ENCODE data around the gene MTM1. TPM values are rescaled to one million over a fixed set of nuclear protein-coding genes. Genes with fewer than 3 reads are reported as not detected.

The MTM1 gene
- total RNA-seq, 2 donors from 2014 or later, result 21.0 to 28.1 TPM

DNA sequence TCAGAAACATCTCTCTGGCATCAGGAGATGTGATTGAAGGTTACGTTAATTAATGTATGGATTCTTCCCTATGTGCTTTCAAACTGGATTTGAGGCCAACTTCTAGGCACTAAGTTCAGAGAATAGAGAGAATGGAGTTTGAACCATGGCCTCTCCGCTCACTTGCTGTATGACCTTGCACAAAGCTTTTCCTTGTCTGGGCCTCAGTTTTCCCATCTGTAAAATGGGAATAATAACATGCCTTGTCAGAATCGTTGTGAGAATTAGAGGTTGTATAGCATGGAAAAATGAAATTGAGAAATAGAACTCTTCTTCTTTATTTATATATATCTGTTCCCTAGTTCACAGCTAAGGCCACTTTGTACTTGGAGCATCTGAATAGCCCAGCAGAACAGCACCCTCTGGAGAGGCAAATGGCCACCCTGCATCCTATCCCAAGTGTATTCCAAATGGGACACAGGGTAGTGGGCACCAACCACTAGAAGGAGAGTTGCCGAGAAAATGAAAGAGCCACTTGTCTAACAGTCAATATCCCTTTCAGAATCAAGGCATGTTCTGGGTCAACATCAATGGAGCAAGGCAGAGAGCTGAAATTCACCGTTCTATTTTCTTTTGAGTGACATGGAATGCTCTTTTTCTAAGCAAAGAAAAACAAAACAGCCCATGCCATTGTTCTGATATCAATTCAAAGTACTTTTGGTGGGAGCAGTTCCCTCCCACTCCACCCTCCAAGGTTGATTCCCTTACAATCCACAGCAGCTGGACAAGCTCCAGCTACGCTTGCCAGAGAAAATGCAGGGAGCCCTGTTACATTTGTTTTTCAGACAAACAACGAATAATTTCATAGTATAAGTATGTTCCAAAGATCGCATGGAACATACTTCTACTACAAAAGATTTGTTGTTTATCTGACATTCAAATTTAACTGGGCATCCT, 23.3 kb upstream of the MTM1 start:
- no peak overlapping the region for H3K27ac Mint-ChIP-seq
- DNase-seq (ENCODE audit: low spot score in 2 of 2) (no peak), ATAC-seq (no peak)
- H3K36me3 Mint-ChIP-seq, result no peaks in the 10 kb centered on the region
- H3K9me3 Mint-ChIP-seq, result no peaks in the 10 kb centered on the region

DNA sequence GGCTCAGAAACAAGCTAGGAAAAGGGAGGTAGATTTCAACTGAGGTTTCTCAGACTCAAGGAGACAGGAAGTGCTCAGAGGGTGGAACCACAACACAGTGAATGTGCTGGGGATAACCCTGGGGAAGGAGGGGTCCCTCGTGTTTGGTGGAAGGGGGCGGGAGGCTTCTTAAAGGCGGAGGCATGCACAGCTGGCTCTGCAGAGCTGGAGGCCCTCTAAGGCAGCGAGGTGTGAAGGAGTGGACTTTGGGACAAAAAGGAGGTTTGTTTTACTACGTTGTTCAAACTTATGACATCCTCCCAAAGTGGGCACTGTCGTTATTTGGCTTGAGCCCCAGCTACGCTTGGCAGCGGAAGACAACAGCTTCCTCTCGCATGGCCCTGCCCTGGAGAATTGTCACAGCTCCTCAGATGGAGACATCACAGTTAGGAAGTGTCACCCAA, 21.7 kb upstream of the MTM1 start:
- DNase-seq (ENCODE audit: low spot score in 2 of 2), result no peak

DNA sequence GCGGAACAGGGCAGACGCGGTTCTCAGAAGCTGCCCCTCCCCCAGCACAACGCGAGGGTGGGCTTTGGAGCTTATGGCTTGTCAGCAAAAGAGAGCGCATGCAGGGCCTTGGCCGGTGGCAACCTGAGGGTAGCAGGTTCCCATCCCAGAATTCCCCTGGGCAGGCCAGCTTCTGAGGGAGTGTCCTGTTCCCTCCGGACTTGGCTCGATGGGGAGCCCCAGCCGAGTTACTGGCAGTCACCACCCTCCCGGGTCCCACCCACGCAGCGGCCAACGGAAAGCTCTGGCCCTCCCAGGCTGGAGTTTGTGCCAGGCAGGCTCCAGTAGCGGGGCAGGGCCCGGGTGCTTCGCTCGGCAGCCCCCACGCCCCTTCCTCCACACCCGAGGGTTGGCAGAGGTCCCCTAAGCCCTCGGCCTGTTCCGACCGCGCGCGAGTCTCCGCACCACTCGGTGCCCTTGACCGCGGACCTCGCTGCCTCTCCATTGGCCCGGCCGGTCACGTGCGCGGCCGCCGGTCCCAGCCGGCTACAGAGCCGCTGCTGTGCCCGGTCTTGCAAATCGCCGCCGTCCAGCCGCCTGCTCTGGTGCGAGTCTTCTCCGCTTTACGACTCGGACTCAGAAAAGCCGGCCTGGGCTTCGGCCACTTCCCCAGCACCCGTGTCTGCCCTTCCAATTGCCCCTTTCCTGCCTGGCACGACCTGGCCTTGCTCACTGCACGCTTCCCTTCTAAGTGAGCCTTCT, 20.9 kb upstream of the MTM1 start:
- peak in 1 of 2 donors; percentile 57 for DNase-seq (ENCODE audit: low spot score in 2 of 2)
- no peaks in the 10 kb centered on the region for H3K36me3 Mint-ChIP-seq

More for the DNA sequence above, 21.7 kb upstream of the MTM1 start:
- peak overlapping the region in 1 of 2 donors; percentile 65 for H3K27ac Mint-ChIP-seq
- peak; percentile 18 to 54 for ATAC-seq
- no peaks in the 10 kb centered on the region for H3K9me3 Mint-ChIP-seq
- H3K36me3 Mint-ChIP-seq, result no peaks in the 10 kb centered on the region

DNA sequence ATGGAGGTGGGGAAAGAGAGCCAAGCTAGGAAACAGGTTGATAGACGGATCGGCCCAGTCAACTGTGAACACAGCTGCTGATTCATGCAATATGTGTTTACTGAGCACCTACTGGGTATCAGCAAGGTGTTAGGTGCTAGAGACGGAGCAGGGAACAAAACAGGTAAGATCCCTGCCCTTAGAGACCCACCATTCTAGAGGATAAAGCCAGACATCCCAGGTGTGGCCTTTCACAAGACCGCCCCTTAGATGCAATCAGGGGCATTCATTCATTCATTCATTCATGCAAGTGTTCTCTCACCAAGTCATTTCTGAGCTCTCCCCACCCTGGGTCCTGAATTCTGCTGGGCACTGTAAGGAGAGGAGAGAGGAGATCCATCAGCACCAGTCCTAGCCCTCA, 20.2 kb upstream of the MTM1 start:
- no peak for ATAC-seq
- no peak overlapping the region for H3K27ac Mint-ChIP-seq
- no peaks in the 10 kb centered on the region for H3K9me3 Mint-ChIP-seq
- no peaks in the 10 kb centered on the region for H3K36me3 Mint-ChIP-seq
- DNase-seq (ENCODE audit: low spot score in 2 of 2), result no peak

More for the DNA sequence above, 20.9 kb upstream of the MTM1 start:
- peak; percentile 56 to 73 for ATAC-seq
- Mint-ChIP-seq H3K27ac (peak overlapping the region; percentile 32 to 48), H3K9me3 (no peaks in the 10 kb centered on the region)

DNA sequence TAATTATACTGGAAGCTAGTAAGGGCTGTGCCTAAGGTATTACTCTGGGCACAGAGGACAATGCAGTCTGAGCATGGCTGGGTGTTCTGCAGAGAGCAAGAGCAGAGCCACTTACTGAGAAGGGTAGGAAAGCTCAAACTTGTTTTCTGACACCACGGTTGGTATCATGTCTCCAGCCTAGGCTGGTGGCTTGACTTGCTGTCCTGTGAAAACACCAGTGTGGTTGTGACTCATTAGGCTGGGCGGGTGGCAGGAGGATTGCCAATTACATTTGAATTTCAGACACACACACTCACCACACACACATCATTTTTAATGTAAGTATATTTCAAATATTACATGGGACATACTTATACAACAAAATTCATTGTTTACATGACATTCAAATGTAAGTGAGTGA, 19.7 kb upstream of the MTM1 start:
- Mint-ChIP-seq H3K27ac (peak overlapping the region in 1 of 2 donors; percentile 47), H3K9me3 (no peaks in the 10 kb centered on the region), H3K36me3 (no peaks in the 10 kb centered on the region)
- ATAC-seq, result peak; percentile 45 to 70
- no peak for DNase-seq (ENCODE audit: low spot score in 2 of 2)

DNA sequence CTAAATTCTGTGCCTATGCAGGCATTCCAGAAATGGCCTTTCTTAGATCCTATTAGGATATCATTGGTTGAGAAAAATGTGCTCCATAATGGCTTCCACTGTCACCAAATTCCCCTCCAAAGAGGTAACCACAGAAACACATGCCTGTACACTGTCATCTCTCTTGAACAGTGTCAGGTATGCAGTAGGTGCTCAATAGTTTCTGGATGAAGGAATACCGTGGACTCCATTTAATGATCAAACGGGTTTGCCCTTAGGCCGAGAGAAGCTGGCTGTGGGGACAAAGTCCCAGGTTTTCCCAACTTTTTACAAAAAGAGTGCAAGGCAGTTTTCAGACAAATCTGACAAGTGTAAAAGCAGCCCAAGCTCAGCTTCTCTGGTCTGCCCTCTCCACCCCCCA, 16.5 kb upstream of the MTM1 start:
- DNase-seq (ENCODE audit: low spot score in 2 of 2) (no peak), ATAC-seq (no peak)
- no peak overlapping the region for H3K27ac Mint-ChIP-seq
- H3K9me3 Mint-ChIP-seq, result no peaks in the 10 kb centered on the region
- H3K36me3 Mint-ChIP-seq, result no peaks in the 10 kb centered on the region

DNA sequence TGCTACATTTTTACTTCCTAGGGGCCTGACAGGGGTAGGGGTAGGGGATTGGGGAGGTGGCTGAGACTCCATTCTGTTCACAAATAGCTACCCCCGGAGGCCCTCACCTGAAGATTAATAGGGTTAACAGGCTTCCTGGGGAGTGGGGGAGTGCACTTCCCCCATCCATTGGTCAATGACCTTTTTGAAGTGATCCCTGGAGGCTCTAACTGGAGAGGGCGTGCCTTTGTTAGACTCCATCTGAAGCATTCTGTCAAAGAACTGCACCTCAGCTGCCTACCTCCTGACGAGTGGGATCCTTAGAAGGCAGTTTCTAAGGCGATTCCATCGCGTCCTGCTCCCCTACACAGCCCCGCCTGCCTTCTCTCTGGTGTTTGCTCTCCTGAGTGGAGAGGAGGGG, 10.0 kb upstream of the MTM1 start:
- ATAC-seq, result no peak
- H3K36me3 Mint-ChIP-seq, result no peaks in the 10 kb centered on the region
- no peak overlapping the region for H3K27ac Mint-ChIP-seq
- H3K9me3 Mint-ChIP-seq, result no peaks in the 10 kb centered on the region
- DNase-seq (ENCODE audit: low spot score in 2 of 2), result no peak

DNA sequence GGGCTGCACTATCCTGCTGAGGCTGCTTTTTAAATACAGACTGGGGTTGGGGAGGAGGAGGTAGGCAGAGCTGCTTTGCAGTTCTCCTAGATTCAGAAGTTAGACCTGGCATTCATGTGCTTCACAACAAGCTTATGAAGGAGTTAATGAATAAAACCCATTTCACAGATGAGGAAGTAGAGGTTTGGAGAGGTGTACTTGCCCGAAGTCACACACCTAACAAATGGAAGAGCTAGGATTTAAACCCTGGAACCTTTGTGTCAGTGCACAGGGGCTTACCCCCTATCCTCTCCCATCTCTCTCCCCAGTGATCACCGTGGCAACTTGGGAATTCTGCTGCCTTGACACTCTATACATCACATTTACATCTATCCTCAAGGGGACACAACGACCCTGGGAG, 3.6 kb upstream of the MTM1 start:
- Mint-ChIP-seq H3K9me3 (no peaks in the 10 kb centered on the region), H3K36me3 (peaks cover 0 to 4% of the 10 kb centered on the region in 2 donors), H3K27ac (no peak overlapping the region)
- no peak for DNase-seq (ENCODE audit: low spot score in 2 of 2)
- ATAC-seq, result no peak

DNA sequence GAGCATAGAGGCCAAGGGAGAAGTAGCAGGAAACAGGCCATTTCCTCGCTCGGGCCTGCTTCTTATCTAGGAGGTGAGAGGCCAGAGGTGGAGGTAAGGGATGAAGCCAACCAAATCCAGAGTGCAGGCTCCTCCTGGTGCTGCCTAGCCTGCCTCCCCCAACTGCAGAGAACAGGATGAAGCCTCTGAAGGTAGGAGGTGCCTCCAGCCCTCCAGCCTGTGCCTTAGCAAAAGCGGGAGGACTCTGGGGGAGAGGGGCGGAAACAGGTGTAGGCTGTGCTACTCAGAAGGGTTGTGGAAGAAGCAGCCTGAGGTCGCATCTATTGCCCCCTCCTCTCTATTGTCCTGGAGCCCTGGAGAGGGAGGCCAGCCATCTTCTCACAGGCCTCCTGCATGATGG, 2.9 kb upstream of the MTM1 start:
- no peak for DNase-seq (ENCODE audit: low spot score in 2 of 2)
- H3K27ac Mint-ChIP-seq, result no peak overlapping the region

DNA sequence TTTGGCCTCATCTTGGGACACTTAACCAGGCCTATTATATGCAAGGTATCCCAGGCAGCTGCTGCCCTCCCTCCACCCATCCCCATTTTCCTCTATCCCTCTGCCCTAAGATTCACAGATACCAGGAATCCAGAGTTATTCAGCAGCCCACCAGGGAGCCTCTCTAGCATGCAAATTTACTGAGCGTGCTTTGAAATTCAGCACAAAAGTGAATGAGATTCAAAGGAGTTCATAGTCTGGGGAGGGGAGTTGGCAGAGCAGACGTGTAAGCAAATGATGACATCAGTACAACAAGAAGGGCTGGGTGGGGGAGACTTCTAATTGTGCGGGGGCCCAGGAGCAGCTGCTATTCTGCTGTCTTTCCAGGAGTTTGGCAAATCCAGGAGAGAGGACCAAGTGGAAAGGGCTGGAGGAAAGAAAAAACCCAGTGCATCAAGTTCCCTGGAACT, 1.7 kb upstream of the MTM1 start:
- Mint-ChIP-seq H3K27ac (no peak overlapping the region), H3K36me3 (peaks cover 0 to 4% of the 10 kb centered on the region in 2 donors), H3K9me3 (no peaks in the 10 kb centered on the region)
- no peak for ATAC-seq
- DNase-seq (ENCODE audit: low spot score in 2 of 2), result no peak

More for the DNA sequence above, 2.9 kb upstream of the MTM1 start:
- no peak for ATAC-seq
- no peaks in the 10 kb centered on the region for H3K9me3 Mint-ChIP-seq
- peaks cover 0 to 4% of the 10 kb centered on the region in 2 donors for H3K36me3 Mint-ChIP-seq

DNA sequence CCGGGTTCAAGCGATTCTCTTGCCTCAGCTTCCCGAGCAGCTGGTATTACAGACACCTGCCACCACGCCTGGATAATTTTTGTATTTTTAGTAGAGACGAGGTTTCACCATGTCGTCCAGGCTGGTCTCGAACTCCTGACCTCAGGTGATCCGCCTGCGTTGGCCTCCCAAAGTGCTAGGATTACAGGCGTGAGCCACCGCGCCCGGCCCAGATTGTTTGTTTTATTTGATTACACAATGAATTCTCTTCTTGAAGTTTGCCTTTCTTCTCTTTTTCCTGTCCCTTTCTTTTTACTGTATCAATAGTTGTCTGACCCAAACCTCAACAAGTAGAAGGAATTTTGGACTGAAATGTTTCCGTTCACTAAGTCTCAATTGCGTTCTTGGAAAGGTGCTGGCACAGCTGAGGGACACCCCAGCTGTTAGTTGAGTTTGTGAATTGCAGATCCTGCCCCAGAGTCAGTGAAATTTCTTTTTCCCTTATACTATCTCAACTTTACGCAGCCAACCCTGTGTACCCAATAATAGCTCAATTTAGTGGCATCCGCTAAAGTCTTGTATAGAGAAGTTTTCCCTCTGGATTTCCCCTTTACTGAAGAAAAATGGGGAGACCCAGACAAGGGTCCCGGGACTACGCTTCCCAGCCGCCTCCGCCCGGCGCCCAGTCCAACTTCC, 639 bp upstream of the MTM1 start:
- peak overlapping the region; percentile 79 to 84 for H3K27ac Mint-ChIP-seq
- ATAC-seq, result no peak

DNA sequence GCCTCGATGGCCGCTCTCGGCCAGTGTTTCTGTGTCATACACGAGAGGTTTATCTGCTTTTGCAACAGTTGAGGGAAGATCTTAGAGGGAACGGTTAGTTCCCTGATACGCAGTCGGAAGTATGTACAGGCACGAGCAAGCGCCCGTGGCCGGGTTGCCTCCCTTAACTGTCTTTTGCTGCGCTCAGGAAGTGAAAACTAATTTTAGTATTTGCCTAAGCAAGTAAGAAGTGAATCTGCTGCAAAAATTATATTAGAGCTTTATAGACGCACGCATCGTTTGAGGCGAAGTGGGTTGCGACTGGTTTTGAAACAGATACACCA, 695 bp downstream of the MTM1 start:
- no peaks in the 10 kb centered on the region for H3K9me3 Mint-ChIP-seq
- peak in 1 of 2 donors; percentile 27 for DNase-seq (ENCODE audit: low spot score in 2 of 2)
- ATAC-seq, result peak; percentile 23 to 26
- H3K27ac Mint-ChIP-seq, result peak overlapping the region; percentile 81 to 84
- peaks cover 0 to 4% of the 10 kb centered on the region in 2 donors for H3K36me3 Mint-ChIP-seq

More for the DNA sequence above, 639 bp upstream of the MTM1 start:
- peaks cover 0 to 4% of the 10 kb centered on the region in 2 donors for H3K36me3 Mint-ChIP-seq
- H3K9me3 Mint-ChIP-seq, result no peaks in the 10 kb centered on the region
- DNase-seq (ENCODE audit: low spot score in 2 of 2), result no peak

DNA sequence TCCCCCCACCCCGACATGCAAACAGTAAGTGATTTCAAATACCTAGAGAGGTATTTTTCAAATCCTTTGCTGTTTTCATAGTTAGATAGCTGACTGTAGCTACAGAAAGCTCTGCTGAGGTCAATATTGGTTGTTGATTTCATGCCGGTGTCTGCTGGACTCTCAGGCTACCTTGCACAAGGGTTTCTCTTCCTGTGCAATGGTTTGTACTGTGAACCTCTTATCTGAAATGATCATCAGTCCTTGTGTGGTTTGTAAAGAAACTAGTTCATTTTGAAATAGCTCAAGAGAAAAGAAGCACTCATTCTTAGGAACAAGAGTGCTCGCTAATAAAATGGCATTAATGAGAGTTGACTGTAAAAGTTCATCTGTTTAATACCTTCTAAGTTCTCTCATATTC, 2.1 kb downstream of the MTM1 start:
- DNase-seq (ENCODE audit: low spot score in 2 of 2) (no peak), ATAC-seq (no peak)
- H3K9me3 Mint-ChIP-seq, result no peaks in the 10 kb centered on the region
- peaks cover 0 to 4% of the 10 kb centered on the region in 2 donors for H3K36me3 Mint-ChIP-seq
- peak overlapping the region in 1 of 2 donors; percentile 84 for H3K27ac Mint-ChIP-seq

DNA sequence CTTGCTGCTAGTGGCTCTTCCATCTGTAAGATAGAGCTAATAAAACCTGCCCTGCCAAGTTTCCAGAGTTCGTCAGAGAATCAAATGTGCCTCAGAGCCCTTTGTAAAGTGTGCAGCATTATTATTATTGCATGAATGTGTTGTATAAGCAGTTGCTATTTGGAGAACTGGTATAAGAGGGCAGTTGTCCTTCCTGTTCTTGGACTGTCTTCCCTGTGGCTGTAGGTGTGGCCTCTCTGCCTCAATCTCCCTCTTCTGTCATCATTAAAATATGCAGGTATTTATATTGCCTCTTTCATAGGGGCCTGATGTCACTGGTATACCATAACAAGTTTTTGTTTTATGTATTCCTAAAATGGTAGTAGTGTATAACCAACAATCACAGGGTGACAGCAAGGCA, 3.8 kb downstream of the MTM1 start:
- Mint-ChIP-seq H3K9me3 (no peaks in the 10 kb centered on the region), H3K27ac (peak overlapping the region; percentile 44 to 90), H3K36me3 (peaks cover 0 to 4% of the 10 kb centered on the region in 2 donors)
- no peak for DNase-seq (ENCODE audit: low spot score in 2 of 2)
- ATAC-seq, result no peak

DNA sequence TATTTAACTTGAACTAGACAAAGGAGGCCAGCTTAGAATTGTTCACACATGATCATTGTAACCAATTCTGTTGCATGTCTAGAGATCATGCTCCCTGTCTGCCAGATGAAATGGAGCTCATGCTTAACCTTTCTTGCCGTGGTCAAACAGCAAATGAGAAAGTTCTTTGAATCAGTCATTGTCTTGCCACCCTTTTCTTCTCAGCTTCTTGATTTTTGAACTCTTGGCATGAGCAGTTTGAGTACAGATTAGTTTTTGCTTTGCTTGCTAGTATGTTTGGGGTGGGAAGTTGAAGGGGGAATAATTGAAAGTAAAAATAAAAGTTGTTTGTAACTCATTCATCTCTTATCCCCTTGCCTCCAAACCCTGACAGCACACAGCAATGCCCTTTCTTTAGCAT, 4.7 kb downstream of the MTM1 start:
- Mint-ChIP-seq H3K36me3 (peaks cover 0 to 4% of the 10 kb centered on the region in 2 donors), H3K27ac (peak overlapping the region; percentile 90), H3K9me3 (no peaks in the 10 kb centered on the region)
- DNase-seq (ENCODE audit: low spot score in 2 of 2) (no peak), ATAC-seq (no peak)

DNA sequence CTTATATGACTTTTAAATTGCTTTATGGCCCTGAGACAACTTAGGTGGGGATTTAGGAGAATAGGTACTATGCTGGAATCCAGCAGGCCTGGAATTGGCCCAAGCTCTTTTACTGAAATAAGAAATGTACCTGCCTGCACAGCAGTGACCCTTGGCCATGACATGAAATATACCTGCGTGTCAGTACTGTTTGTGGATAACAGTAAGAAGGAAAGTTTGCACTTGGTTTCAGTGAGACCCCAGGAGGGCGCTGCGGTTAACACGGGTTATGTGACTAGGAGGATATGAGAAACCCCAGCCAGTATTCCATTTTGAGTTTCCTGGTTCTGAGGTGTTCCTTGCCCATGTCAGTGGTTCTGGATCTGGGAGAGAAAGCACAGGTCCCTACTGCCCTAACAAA, 5.3 kb downstream of the MTM1 start:
- ATAC-seq (peak; percentile 12 to 30), DNase-seq (ENCODE audit: low spot score in 2 of 2) (peak in 1 of 2 donors; percentile 17)
- Mint-ChIP-seq H3K27ac (peak overlapping the region; percentile 90), H3K9me3 (no peaks in the 10 kb centered on the region), H3K36me3 (peaks cover 0 to 4% of the 10 kb centered on the region in 2 donors)
